ENCODE data around the gene LARP4B.

Gene LARP4B

GRCh38 chr10:931326-932318 lies at the start of gene LARP4B:
Gene LARP4B, minus strand, starts transcription at chr10:931705. Its CDS starts 45,984 bp downstream, at chr10:885721.
- DNase-seq (ENCODE audit: low spot score): peak; percentile 97

- no peak for DNase-seq (ENCODE audit: low spot score)
These were observed 49.1 kb upstream of the LARP4B start for GRCh38 chr10:980468-981093.

- no peak for DNase-seq (ENCODE audit: low spot score)
These were observed 47.4 kb upstream of the LARP4B start for GRCh38 chr10:978826-979421.

- DNase-seq (ENCODE audit: low spot score): no peak
These were observed 44.8 kb upstream of the LARP4B start for GRCh38 chr10:976316-976715.

GRCh38 chr10:974785-975074 lies 43.2 kb upstream of the LARP4B start:
- DNase-seq (ENCODE audit: low spot score): no peak

- no peak for DNase-seq (ENCODE audit: low spot score)
These were observed 42.7 kb upstream of the LARP4B start for GRCh38 chr10:974038-974784.

GRCh38 chr10:972763-973162 lies 41.3 kb upstream of the LARP4B start:
- DNase-seq (ENCODE audit: low spot score): no peak

GRCh38 chr10:971613-972012 lies 40.1 kb upstream of the LARP4B start:
- no peak for DNase-seq (ENCODE audit: low spot score)

- DNase-seq (ENCODE audit: low spot score): no peak
These were observed 39.6 kb upstream of the LARP4B start for GRCh38 chr10:971150-971542.

GRCh38 chr10:970311-971149 lies 39.0 kb upstream of the LARP4B start:
- DNase-seq (ENCODE audit: low spot score): no peak

GRCh38 chr10:969473-970150 lies 38.1 kb upstream of the LARP4B start:
- DNase-seq (ENCODE audit: low spot score): no peak

GRCh38 chr10:968546-969199 lies 37.2 kb upstream of the LARP4B start:
- DNase-seq (ENCODE audit: low spot score): no peak

GRCh38 chr10:966466-967235 lies 35.1 kb upstream of the LARP4B start:
- no peak for DNase-seq (ENCODE audit: low spot score)

- no peak for DNase-seq (ENCODE audit: low spot score)
These were observed 33.5 kb upstream of the LARP4B start for GRCh38 chr10:964988-965417.

GRCh38 chr10:964321-964987 lies 32.9 kb upstream of the LARP4B start:
- no peak for DNase-seq (ENCODE audit: low spot score)

- DNase-seq (ENCODE audit: low spot score): no peak
These were observed 32.1 kb upstream of the LARP4B start for GRCh38 chr10:963655-964054.

- DNase-seq (ENCODE audit: low spot score): no peak
These were observed 31.7 kb upstream of the LARP4B start for GRCh38 chr10:963186-963585.

GRCh38 chr10:962342-962741 lies 30.8 kb upstream of the LARP4B start:
- no peak for DNase-seq (ENCODE audit: low spot score)

- DNase-seq (ENCODE audit: low spot score): no peak
These were observed 27.4 kb upstream of the LARP4B start for GRCh38 chr10:958856-959255.

Data from CD4-positive, alpha-beta T cell treated with Interleukin-2 at 100 ng/mL for 4 hours (primary cell).